Karpas-422 (cell line): ENCODE results near the gene GRWD1. TPM values are rescaled to one million over a fixed set of nuclear protein-coding genes. Genes with fewer than 3 reads are reported as not detected.
"Not testable (repeated sequence)": the region's sequence is repeated elsewhere in the genome, so short reads cannot be mapped to it uniquely, and the experiment has no call there.

Source experiments
- DNase-seq: peaks from one replicate; pipeline ENCODE4 v3.0.0-alpha.2; 2015
- H2AFZ ChIP-seq: fragments of 200-600 bp; sonication (generic); 2 replicates; pipeline ENCODE4 v1.6.1; 2014; ENCODE audit warnings: antibody characterized with exemption, low read length, mixed read lengths
- H3K27ac ChIP-seq: fragments of 200-600 bp; sonication (generic); 2 replicates; pipeline ENCODE4 v1.5.1; 2014; ENCODE audit warnings: mild to moderate bottlenecking, low read length, moderate library complexity
- H3K27me3 ChIP-seq: fragments of 200-600 bp; sonication (generic); 2 replicates; pipeline ENCODE4 v1.6.1; 2014; ENCODE audit warnings: low read length, mixed read lengths
- H3K36me3 ChIP-seq: fragments of 200-600 bp; sonication (generic); 2 replicates; pipeline ENCODE4 v1.6.1; 2014; ENCODE audit warnings: low read length, mixed read lengths; ENCODE audit not compliant: insufficient read depth
- H3K4me1 ChIP-seq: fragments of 200-600 bp; sonication (generic); 2 replicates; pipeline ENCODE4 v1.6.1; 2014; ENCODE audit warnings: mild to moderate bottlenecking, low read length, mixed read lengths
- H3K4me2 ChIP-seq: fragments of 200-600 bp; sonication (generic); 2 replicates; pipeline ENCODE4 v1.6.1; 2014; ENCODE audit warnings: low read length, low read depth, mild to moderate bottlenecking; ENCODE audit not compliant: poor library complexity, severe bottlenecking
- H3K4me3 ChIP-seq: fragments of 200-600 bp; sonication (generic); 2 replicates; pipeline ENCODE4 v1.5.1; 2014; ENCODE audit warnings: mild to moderate bottlenecking, antibody characterized with exemption, low read length, mixed read lengths
- H3K79me2 ChIP-seq: fragments of 200-600 bp; sonication (generic); 2 replicates; pipeline ENCODE4 v1.6.1; 2014; ENCODE audit warnings: mild to moderate bottlenecking, low read length, mixed read lengths
- H3K9ac ChIP-seq: fragments of 200-600 bp; sonication (generic); 2 replicates; pipeline ENCODE4 v1.6.0; 2014; ENCODE audit warnings: low read length
- H3K9me2 ChIP-seq: fragments of 200-600 bp; sonication (generic), shearing (Covaris generic); replicated peaks from 2 replicates; pipeline ENCODE4 v1.6.0; 2014; ENCODE audit warnings: mild to moderate bottlenecking, low read length, moderate library complexity; ENCODE audit not compliant: insufficient read depth
- H3K9me3 ChIP-seq: fragments of 300-700, 200-600 bp; sonication (generic); 2 replicates; pipeline ENCODE4 v1.6.1; 2014; ENCODE audit warnings: low read length, mixed read lengths
- H4K20me1 ChIP-seq: fragments of 200-600 bp; sonication (generic); 2 replicates; pipeline ENCODE4 v1.6.1; 2014; ENCODE audit warnings: mild to moderate bottlenecking, antibody characterized with exemption, low read length, low read depth; ENCODE audit not compliant: insufficient read depth
- total RNA-seq: library from RNA; depleted of rRNA; stranded (reverse); fragments of >200 nt; shearing (Covaris generic); gene quantifications from 2 replicates; pipeline ENCODE4 v1.2.3, GENCODE V29; 2014; ENCODE audit warnings: low replicate concordance

GRWD1 gene
- total RNA-seq, 1 experiment from 2014 or later = 15.9 TPM

DNA sequence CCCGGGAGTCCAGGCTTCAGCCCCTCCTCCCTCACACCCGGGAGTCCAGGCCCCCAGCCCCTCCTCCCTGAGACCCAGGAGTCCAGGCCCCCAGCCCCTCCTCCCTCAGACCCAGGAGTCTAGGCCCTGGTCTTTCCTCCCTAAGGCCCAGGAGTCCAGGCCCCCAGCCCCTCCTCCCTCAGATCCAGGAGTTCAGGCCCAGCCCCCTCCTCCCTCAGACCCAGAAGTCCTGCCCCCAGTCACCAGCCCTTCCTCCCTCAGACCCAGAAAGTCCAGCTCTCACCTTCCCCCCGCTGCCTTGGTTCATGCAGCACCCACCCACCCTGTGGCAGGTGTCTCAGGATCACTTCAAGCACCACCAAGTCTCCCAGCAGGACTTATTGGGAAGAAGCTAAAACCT is 37.5 kb downstream of the GRWD1 start:
- no peak overlapping the region for H3K4me3 ChIP-seq
- H3K9me3 ChIP-seq = no peaks in the 10 kb centered on the region
- H3K9me2 ChIP-seq = no peaks in the 10 kb centered on the region
- H3K79me2 ChIP-seq = no peaks in the 10 kb centered on the region
- no peaks in the 10 kb centered on the region for H3K27me3 ChIP-seq
- no peaks in the 10 kb centered on the region for H4K20me1 ChIP-seq
- no peak overlapping the region for H2AFZ ChIP-seq
- no peaks in the 10 kb centered on the region for H3K36me3 ChIP-seq
- no peak overlapping the region for H3K4me2 ChIP-seq
- no peak overlapping the region for H3K9ac ChIP-seq
- H3K27ac ChIP-seq = no peak overlapping the region
- DNase-seq = no peak
- H3K4me1 ChIP-seq = no peaks in the 10 kb centered on the region

DNA sequence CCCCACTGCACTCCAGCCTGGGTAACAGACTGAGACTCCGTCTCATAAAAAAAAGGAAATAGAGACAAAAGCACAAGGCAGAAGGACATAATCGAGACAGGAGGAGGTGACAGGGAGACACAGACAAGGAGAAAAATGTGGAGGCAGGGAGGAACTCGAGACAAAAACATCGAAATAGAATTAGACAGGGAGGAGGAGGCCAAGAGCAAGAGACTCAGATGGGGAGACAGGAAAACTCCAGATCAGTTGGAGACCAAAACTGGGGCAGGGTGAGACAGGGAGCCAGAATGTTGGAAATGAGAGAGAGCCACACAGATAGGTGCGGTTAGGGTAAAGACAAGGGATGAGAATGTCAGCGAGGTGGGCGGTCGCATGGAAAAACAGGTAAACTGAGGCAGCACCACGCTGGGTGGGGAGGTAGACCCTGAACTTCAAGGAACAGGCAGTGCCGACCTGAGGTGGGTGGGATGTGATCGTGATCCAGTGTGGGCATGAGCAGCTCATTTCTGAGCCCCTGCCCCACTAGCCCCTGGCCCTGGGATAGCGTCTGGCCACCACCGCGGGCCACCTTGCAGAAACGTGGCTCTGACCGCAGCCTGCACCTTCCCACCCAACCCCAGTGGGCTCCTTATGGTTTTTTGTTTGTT is 38.6 kb downstream of the GRWD1 start:
- no peaks in the 10 kb centered on the region for H3K9me2 ChIP-seq
- no peak overlapping the region for H3K9ac ChIP-seq
- no peaks in the 10 kb centered on the region for H3K9me3 ChIP-seq
- H4K20me1 ChIP-seq = no peaks in the 10 kb centered on the region
- no peak overlapping the region for H3K4me2 ChIP-seq
- no peaks in the 10 kb centered on the region for H3K27me3 ChIP-seq
- H2AFZ ChIP-seq = no peak overlapping the region
- H3K4me3 ChIP-seq = no peak overlapping the region
- no peak for DNase-seq
- H3K27ac ChIP-seq = no peak overlapping the region
- no peaks in the 10 kb centered on the region for H3K4me1 ChIP-seq
- H3K36me3 ChIP-seq = no peaks in the 10 kb centered on the region
- H3K79me2 ChIP-seq = no peaks in the 10 kb centered on the region

DNA sequence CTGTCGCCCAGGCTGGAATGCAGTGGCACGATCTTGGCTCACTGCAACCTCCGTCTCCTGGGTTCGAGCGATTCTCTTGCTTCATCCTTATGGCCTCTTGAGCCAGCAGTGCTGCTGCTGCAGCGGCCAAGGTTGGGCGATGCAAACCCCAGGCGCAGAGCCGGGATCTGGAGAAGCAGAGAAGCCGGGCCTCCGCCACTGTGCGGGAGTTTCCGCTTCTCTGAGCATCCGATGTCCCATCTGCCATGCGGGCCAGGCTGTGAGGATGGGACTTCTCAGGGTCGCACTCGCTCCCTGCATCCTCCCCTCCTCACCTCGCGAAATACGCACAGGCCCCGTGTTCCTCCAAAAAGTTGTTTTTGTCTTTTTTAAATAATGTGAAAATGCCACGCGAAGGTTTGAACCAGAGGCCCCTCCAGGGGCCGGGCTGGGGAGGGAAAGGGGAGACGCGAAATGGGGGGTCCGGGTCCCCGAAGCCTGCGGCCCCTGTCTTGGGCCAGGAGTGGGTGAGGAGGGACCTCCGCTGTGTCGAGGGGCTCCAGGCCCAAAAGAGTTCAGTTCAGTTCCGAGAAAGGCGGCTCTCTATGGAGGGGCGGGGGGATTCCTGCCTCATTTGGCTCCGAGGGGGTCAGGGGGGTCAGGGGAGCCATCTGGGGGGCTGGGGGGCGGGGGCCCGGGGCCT is 39.3 kb downstream of the GRWD1 start:
- Histone ChIP-seq H3K9me3 (no peaks in the 10 kb centered on the region), H3K4me1 (no peaks in the 10 kb centered on the region), H3K9me2 (no peaks in the 10 kb centered on the region), H4K20me1 (no peaks in the 10 kb centered on the region), H3K4me3 (no peak overlapping the region), H3K4me2 (no peak overlapping the region), H3K79me2 (no peaks in the 10 kb centered on the region), H3K27ac (no peak overlapping the region), H3K27me3 (no peaks in the 10 kb centered on the region), H2AFZ (no peak overlapping the region), H3K36me3 (no peaks in the 10 kb centered on the region), H3K9ac (no peak overlapping the region)
- DNase-seq = no peak

DNA sequence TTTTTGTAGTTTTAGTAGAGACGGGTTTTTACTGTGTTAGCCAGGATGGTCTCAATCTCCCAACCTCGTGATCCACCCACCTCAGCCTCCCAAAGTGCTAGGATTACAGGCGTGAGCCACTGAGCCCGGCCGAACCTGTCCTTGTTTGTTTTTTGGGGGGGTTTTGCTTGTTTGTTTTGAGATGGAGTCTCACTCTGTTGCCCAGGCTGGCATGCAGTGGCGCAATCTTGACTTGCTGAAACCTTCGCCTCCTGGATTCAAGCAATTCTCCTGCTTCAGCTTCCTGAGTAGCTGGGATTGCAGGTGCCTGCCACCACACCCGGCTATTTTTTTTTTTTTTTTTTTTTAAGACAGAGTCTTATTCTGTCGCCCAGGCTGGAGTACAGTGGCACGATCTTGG is 40.9 kb downstream of the GRWD1 start:
- H3K36me3 ChIP-seq, H3K79me2 ChIP-seq, H2AFZ ChIP-seq, H3K4me2 ChIP-seq, H3K27ac ChIP-seq, H3K9me3 ChIP-seq, DNase-seq, H4K20me1 ChIP-seq, H3K4me1 ChIP-seq, H3K9me2 ChIP-seq, H3K4me3 ChIP-seq, H3K9ac ChIP-seq, H3K27me3 ChIP-seq: not testable (repeated sequence)

DNA sequence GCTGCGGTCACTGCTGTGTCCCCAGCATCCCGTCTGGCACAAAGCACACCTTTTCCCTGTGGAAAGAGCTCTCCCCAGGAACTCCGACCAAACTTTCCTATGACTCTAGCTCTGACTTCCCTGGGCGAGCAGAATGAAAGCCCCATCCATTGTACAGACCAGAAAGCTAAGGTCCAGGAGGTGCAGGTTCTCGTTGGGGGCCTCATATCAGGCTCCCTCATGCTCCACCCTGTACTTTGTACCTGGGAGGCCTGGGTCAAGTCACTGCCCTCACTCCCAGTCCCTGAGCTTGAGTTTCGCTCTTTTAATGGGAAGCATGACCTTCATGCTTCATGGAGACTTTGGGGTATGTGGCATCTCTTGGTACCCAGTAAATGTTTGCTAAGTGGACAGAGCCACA is 41.8 kb downstream of the GRWD1 start:
- no peaks in the 10 kb centered on the region for H3K4me1 ChIP-seq
- DNase-seq = no peak
- no peak overlapping the region for H3K4me2 ChIP-seq
- no peaks in the 10 kb centered on the region for H3K36me3 ChIP-seq
- no peaks in the 10 kb centered on the region for H3K9me3 ChIP-seq
- H3K27me3 ChIP-seq = no peaks in the 10 kb centered on the region
- no peak overlapping the region for H3K27ac ChIP-seq
- H3K9ac ChIP-seq = no peak overlapping the region
- H3K9me2 ChIP-seq = no peaks in the 10 kb centered on the region
- H3K4me3 ChIP-seq = no peak overlapping the region
- no peaks in the 10 kb centered on the region for H3K79me2 ChIP-seq
- H2AFZ ChIP-seq = no peak overlapping the region
- no peaks in the 10 kb centered on the region for H4K20me1 ChIP-seq

DNA sequence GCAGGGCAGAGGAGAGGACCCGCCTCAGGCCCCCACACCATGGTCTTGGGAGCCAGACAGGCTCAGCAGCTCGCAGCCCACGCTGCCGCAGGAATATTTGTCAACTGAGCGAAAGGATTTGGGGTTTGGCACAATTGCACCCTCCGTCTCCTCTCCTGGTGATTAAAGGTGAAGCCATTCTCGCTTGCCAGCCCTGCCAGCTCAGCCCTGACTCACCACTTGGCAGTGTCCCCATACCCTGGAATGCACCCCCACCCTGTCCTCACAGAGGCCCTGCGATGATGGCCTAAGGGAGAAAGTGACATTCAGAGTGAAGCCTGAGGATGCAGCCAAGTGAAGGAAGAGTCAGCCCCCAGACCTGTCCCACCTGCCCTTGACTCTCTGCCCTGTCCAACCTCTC is 42.2 kb downstream of the GRWD1 start:
- H3K9ac ChIP-seq = no peak overlapping the region
- no peak for DNase-seq
- no peaks in the 10 kb centered on the region for H4K20me1 ChIP-seq
- H2AFZ ChIP-seq = no peak overlapping the region
- H3K9me2 ChIP-seq = no peaks in the 10 kb centered on the region
- H3K4me2 ChIP-seq = no peak overlapping the region
- no peaks in the 10 kb centered on the region for H3K36me3 ChIP-seq
- H3K27me3 ChIP-seq = no peaks in the 10 kb centered on the region
- H3K9me3 ChIP-seq = no peaks in the 10 kb centered on the region
- no peak overlapping the region for H3K4me3 ChIP-seq
- no peak overlapping the region for H3K27ac ChIP-seq
- no peaks in the 10 kb centered on the region for H3K79me2 ChIP-seq
- H3K4me1 ChIP-seq = no peaks in the 10 kb centered on the region

DNA sequence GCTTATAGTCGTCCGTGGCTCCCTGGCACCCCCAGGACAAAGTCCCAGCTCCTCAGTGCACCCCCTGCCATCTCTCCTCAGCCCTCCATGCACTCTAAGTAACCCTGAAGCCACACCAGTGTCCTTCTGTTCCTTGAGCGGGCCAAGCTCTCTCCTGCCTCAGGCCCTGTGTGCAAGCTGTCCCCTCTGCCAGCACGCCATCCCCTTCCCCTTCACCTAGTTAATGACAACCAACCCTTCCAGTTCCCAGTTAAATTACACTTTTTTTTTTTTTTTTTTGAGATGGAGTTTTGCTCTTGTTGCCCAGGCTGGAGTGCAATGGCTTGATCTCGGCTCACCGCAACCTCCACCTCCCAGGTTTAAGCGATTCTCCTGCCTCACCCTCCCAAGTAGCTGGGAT is 42.7 kb downstream of the GRWD1 start:
- H3K9me2 ChIP-seq, H3K4me1 ChIP-seq: not testable (repeated sequence)

DNA sequence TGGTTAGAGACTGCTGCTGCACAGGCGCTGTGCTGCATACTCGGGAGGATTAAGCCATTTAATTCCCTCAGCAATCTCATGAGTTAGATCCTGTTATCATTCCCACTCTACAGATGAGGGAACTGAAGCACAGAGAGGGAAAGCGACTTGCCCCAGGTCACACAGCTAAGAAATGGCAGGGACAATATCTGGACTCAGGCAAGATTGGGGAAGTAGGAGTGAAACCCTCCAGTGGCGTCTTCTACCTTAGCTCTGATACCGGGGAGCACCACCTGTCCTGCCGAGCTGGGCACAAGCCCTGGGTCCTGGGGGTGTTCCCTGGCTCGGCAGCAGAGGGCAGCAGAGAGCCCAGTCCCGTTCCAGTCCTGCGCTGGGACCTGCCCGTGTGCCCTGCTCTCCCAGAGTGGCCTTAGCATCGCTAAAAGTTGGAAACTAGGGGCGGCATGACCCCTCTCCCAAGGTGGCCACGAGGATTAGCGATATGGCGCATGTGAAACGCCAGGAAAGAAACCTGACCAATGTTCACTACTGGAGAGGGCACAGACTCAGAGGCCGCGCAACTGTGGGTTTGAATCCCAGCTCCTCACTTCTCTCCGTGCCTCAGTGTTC is 43.9 kb downstream of the GRWD1 start:
- no peak overlapping the region for H3K4me3 ChIP-seq
- no peaks in the 10 kb centered on the region for H3K9me3 ChIP-seq
- no peak overlapping the region for H3K9ac ChIP-seq
- no peaks in the 10 kb centered on the region for H4K20me1 ChIP-seq
- DNase-seq = peak; percentile 90
- no peaks in the 10 kb centered on the region for H3K79me2 ChIP-seq
- H3K4me1 ChIP-seq = no peaks in the 10 kb centered on the region
- H3K4me2 ChIP-seq = no peak overlapping the region
- H2AFZ ChIP-seq = no peak overlapping the region
- H3K9me2 ChIP-seq = no peaks in the 10 kb centered on the region
- no peak overlapping the region for H3K27ac ChIP-seq
- H3K36me3 ChIP-seq = no peaks in the 10 kb centered on the region
- no peaks in the 10 kb centered on the region for H3K27me3 ChIP-seq

More for the DNA sequence above, 42.7 kb downstream of the GRWD1 start:
- not testable (repeated sequence) for H3K36me3 ChIP-seq, H2AFZ ChIP-seq, H4K20me1 ChIP-seq, H3K27me3 ChIP-seq, H3K4me2 ChIP-seq, H3K79me2 ChIP-seq, DNase-seq, H3K9me3 ChIP-seq, H3K27ac ChIP-seq, H3K4me3 ChIP-seq, H3K9ac ChIP-seq
